Panc1 (cell line): ENCODE results near the gene ADCY7. TPM values are rescaled to one million over a fixed set of nuclear protein-coding genes. Genes with fewer than 3 reads are reported as not detected.

Experiments used
- ATAC-seq: fragments of 200-7000 bp; cut with Tn5 transposase; 2 replicates; pipeline ENCODE4 v1.9.1; 2020; ENCODE audit warnings: mild to moderate bottlenecking, moderate library complexity
- BruUV-seq: library from RNA; stranded (reverse); fragments of 400-500 nt; replicated peaks from 2 replicates; lab custom pipeline; 2021; lab: Mats Ljungman, UMichigan
- CTCF ChIA-PET: fragments of 300-600 bp; sonication (Branson Sonifier 250); formaldehyde crosslinking; loops from one replicate; lab custom pipeline; 2022; ENCODE audit warnings: antibody characterized with exemption; lab: Charles Lee
- POLR2A ChIA-PET: fragments of 300-600 bp; sonication (Branson Sonifier 250); formaldehyde crosslinking; loops from one replicate; lab custom pipeline; 2022; ENCODE audit warnings: antibody characterized with exemption; lab: Charles Lee
- DNase-seq: peaks from one replicate; pipeline ENCODE4 v3.0.0-alpha.2; 2010; ENCODE audit warnings: low read depth, low spot score
- H3K27ac ChIP-seq: 2 replicates; pipeline ENCODE4 v1.5.1; 2011; ENCODE audit warnings: mild to moderate bottlenecking, low read length, inconsistent platforms
- H3K27me3 ChIP-seq: fragments of 200-500 bp; sonication (Bioruptor generic); 2 replicates; pipeline ENCODE4 v1.6.0; 2014; ENCODE audit warnings: low read length, inconsistent platforms; ENCODE audit not compliant: control insufficient read depth, insufficient read depth
- H3K36me3 ChIP-seq: fragments of 200-500 bp; sonication (Bioruptor generic); 2 replicates; pipeline ENCODE4 v1.5.1; 2014; ENCODE audit warnings: inconsistent platforms, mild to moderate bottlenecking, low read length, moderate library complexity; ENCODE audit not compliant: control insufficient read depth, insufficient read depth
- H3K4me1 ChIP-seq: 2 replicates; pipeline ENCODE4 v1.5.1; 2011; ENCODE audit warnings: inconsistent platforms, mild to moderate bottlenecking, low read length, moderate library complexity; ENCODE audit not compliant: control insufficient read depth, insufficient read depth
- H3K4me3 ChIP-seq, 2 experiments: 2 replicates each; pipeline ENCODE4 v1.5.1; 2011 to 2012; ENCODE audit warnings: low read depth in 2 of 2, low read length in 2 of 2, mild to moderate bottlenecking in 2 of 2, inconsistent platforms in 1 of 2, moderate library complexity in 1 of 2
- H3K9me3 ChIP-seq: fragments of 200-500 bp; sonication (Bioruptor generic); 2 replicates; pipeline ENCODE4 v1.5.1; 2014; ENCODE audit warnings: low read depth, mild to moderate bottlenecking, inconsistent platforms, low read length, moderate library complexity; ENCODE audit not compliant: control insufficient read depth, insufficient read depth
- POLR2AphosphoS5 ChIP-seq: IDR thresholded peaks from 2 replicates; pipeline ENCODE4 v1.6.1; 2012; ENCODE audit warnings: mild to moderate bottlenecking, low read depth, low read length, moderate library complexity
- SIN3A ChIP-seq: IDR thresholded peaks from 2 replicates; pipeline ENCODE4 v1.6.1; 2012; ENCODE audit warnings: low read depth, mild to moderate bottlenecking, low read length, moderate library complexity, borderline replicate concordance; ENCODE audit not compliant: insufficient read depth
- TCF7L2 ChIP-seq: IDR thresholded peaks from 2 replicates; pipeline ENCODE4 v1.6.1; 2011; ENCODE audit warnings: mild to moderate bottlenecking, low read depth, low read length, inconsistent platforms
- in situ Hi-C: cut with HindIII; loops from 2 replicates; pipeline ENCODE4 v1.10.0; 2016; ENCODE audit warnings: low sequenced_read_pairs, low pct_unique_long_range_greater_than_20kb
- intact Hi-C: fragments of 100-400 bp; cut with micrococcal nuclease; formaldehyde crosslinking; loops from one replicate; pipeline ENCODE4 v1.10.0; 2022; ENCODE audit not compliant: unreplicated experiment
- total RNA-seq: library from RNA; stranded (reverse); gene quantifications from one replicate; pipeline ENCODE4 v1.2.1, GENCODE V29; 2021; ENCODE audit not compliant: unreplicated experiment
- TF ChIP-seq, protein P1 (sequence below), 2 experiments: IDR thresholded peaks; 2 replicates each; pipeline ENCODE4 v1.6.1; 2011 to 2012; ENCODE audit warnings: low read depth in 2 of 2, control low read depth in 1 of 2, low read length in 1 of 2, mild to moderate bottlenecking in 1 of 2, moderate library complexity in 1 of 2; ENCODE audit not compliant: insufficient read depth in 1 of 2
- TF ChIP-seq, protein P2 (sequence below): fragments of 450-650 bp; IDR thresholded peaks from 2 replicates; pipeline ENCODE4 v1.5.1; 2017; ENCODE audit warnings: mild to moderate bottlenecking

ADCY7 gene
- total RNA-seq, 1 experiment from 2014 or later, result 6.3 TPM

DNA sequence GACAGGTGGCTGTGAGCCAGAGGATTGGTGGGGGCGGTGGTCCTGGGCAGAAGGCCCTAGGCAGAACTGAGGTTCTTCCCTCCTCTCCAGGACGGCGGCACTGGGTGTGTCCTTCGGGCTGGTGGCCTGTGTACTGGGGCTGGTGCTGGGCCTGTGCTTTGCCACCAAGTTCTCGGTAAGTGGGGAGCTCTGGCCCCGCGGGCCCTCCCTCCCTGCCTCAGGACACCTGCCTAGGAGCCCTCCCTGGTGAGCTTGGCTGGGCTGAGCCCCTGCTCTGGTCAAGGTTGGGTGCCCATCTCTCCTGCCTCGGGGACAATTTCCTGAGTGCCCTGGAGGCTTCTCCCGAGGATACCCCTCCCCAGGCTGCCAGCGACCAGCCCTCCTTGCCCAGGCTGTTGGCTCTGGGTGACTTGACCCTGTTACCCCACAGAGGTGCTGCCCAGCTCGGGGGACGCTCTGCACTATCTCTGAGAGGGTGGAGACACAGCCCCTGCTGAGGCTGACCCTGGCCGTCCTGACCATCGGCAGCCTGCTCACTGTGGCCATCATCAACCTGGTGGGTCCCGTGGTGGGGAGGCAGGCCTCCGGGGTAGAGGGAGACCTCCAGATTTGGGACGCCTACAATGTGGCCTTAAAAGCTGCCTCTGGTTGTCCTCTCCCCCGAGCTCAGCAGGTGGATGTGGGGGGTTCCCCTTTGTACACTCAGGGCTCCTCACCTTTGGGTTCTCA lies 42.0 kb downstream of the ADCY7 start:
- TF ChIP-seq POLR2AphosphoS5 (no peak), TCF7L2 (no peak), SIN3A (no peak)
- TF ChIP-seq, protein P1, sequence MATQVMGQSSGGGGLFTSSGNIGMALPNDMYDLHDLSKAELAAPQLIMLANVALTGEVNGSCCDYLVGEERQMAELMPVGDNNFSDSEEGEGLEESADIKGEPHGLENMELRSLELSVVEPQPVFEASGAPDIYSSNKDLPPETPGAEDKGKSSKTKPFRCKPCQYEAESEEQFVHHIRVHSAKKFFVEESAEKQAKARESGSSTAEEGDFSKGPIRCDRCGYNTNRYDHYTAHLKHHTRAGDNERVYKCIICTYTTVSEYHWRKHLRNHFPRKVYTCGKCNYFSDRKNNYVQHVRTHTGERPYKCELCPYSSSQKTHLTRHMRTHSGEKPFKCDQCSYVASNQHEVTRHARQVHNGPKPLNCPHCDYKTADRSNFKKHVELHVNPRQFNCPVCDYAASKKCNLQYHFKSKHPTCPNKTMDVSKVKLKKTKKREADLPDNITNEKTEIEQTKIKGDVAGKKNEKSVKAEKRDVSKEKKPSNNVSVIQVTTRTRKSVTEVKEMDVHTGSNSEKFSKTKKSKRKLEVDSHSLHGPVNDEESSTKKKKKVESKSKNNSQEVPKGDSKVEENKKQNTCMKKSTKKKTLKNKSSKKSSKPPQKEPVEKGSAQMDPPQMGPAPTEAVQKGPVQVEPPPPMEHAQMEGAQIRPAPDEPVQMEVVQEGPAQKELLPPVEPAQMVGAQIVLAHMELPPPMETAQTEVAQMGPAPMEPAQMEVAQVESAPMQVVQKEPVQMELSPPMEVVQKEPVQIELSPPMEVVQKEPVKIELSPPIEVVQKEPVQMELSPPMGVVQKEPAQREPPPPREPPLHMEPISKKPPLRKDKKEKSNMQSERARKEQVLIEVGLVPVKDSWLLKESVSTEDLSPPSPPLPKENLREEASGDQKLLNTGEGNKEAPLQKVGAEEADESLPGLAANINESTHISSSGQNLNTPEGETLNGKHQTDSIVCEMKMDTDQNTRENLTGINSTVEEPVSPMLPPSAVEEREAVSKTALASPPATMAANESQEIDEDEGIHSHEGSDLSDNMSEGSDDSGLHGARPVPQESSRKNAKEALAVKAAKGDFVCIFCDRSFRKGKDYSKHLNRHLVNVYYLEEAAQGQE (IDR thresholded peaks at IDR 0.05; ENCODE audit: insufficient read depth in 1 of 2, low read depth in 2 of 2, low read length in 1 of 2), result no peak
- TF ChIP-seq, protein P2, sequence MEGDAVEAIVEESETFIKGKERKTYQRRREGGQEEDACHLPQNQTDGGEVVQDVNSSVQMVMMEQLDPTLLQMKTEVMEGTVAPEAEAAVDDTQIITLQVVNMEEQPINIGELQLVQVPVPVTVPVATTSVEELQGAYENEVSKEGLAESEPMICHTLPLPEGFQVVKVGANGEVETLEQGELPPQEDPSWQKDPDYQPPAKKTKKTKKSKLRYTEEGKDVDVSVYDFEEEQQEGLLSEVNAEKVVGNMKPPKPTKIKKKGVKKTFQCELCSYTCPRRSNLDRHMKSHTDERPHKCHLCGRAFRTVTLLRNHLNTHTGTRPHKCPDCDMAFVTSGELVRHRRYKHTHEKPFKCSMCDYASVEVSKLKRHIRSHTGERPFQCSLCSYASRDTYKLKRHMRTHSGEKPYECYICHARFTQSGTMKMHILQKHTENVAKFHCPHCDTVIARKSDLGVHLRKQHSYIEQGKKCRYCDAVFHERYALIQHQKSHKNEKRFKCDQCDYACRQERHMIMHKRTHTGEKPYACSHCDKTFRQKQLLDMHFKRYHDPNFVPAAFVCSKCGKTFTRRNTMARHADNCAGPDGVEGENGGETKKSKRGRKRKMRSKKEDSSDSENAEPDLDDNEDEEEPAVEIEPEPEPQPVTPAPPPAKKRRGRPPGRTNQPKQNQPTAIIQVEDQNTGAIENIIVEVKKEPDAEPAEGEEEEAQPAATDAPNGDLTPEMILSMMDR, result no peak
- in situ Hi-C loops, result no loop called here
- ChIA-PET CTCF (no interaction called here), POLR2A (no interaction called here)
- intact Hi-C loops, result no loop called here
- DNase-seq, result no peak
- Histone ChIP-seq H3K36me3 (no peaks in the 10 kb centered on the region), H3K27me3 (no peaks in the 10 kb centered on the region), H3K27ac (no peak overlapping the region), H3K4me3 (no peak overlapping the region), H3K4me1 (no peaks in the 10 kb centered on the region), H3K9me3 (no peaks in the 10 kb centered on the region)
- BruUV-seq, result no TSS peak
- no peak for ATAC-seq

DNA sequence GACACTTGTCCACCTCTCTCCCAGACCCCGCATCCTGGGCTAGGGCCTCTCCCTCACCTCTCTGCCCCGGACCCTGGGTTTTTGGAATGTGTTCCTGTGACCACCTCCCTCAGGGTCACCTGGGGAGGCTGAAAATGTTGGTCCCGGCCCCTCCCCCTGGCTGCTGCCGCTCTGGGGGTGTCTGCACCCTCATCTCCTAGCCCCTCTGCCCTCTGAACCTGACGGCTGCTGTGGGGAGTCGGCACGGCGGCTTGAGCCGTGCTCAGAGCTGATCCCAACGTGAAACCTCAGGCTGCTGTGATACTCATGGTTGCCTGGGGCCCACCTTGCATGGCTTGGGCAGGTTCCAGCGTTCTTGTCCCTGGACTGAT lies 42.8 kb downstream of the ADCY7 start:
- intact Hi-C loops (no loop called here), in situ Hi-C loops (no loop called here)
- H3K27ac ChIP-seq, result no peak overlapping the region
- H3K9me3 ChIP-seq, result no peaks in the 10 kb centered on the region
- no TSS peak for BruUV-seq
- TF ChIP-seq SIN3A (no peak), POLR2AphosphoS5 (no peak), TCF7L2 (no peak)
- TF ChIP-seq, protein P2, result no peak
- TF ChIP-seq, protein P1 (IDR thresholded peaks at IDR 0.05; ENCODE audit: insufficient read depth in 1 of 2, low read depth in 2 of 2, low read length in 1 of 2), result no peak
- DNase-seq (no peak), ATAC-seq (no peak)
- ChIA-PET CTCF (no interaction called here), POLR2A (no interaction called here)
- H3K36me3 ChIP-seq, result no peaks in the 10 kb centered on the region
- no peaks in the 10 kb centered on the region for H3K27me3 ChIP-seq
- H3K4me3 ChIP-seq, result no peak overlapping the region
- no peaks in the 10 kb centered on the region for H3K4me1 ChIP-seq
